ACC112 (cell line): Measurements from ENCODE around the gene E2F3.

Experiments used
- H2AFZ ChIP-seq: fragments of 200-600 bp; sonication (generic); one replicate; pipeline ENCODE4 v1.6.0; 2017; ENCODE audit warnings: antibody characterized with exemption, low read length; ENCODE audit not compliant: unreplicated experiment
- H3K27ac ChIP-seq: fragments of 200-600 bp; sonication (generic); 2 replicates; pipeline ENCODE4 v1.5.1; 2014; ENCODE audit warnings: low read depth, mild to moderate bottlenecking, antibody characterized with exemption, low read length, moderate library complexity
- H3K27me3 ChIP-seq: fragments of 200-600 bp; sonication (generic); 2 replicates; pipeline ENCODE4 v1.6.1; 2014; ENCODE audit warnings: mild to moderate bottlenecking, antibody characterized with exemption, low read length, moderate library complexity, mixed read lengths; ENCODE audit not compliant: insufficient read depth
- H3K36me3 ChIP-seq: fragments of 200-600 bp; sonication (generic); 2 replicates; pipeline ENCODE4 v1.6.1; 2016; ENCODE audit warnings: mild to moderate bottlenecking, antibody characterized with exemption, low read length, moderate library complexity, mixed read lengths; ENCODE audit not compliant: insufficient read depth
- H3K4me1 ChIP-seq: fragments of 200-600 bp; sonication (generic); one replicate; pipeline ENCODE4 v1.6.1; 2016; ENCODE audit warnings: low read length, mixed read lengths; ENCODE audit not compliant: insufficient read depth, unreplicated experiment, control insufficient read depth
- H3K4me3 ChIP-seq: fragments of 200-600 bp; sonication (generic); 2 replicates; pipeline ENCODE4 v1.5.1; 2014; ENCODE audit warnings: mild to moderate bottlenecking, low read depth, low read length
- H3K79me2 ChIP-seq: fragments of 200-600 bp; sonication (generic); one replicate; pipeline ENCODE4 v1.6.0; 2016; ENCODE audit warnings: low read length; ENCODE audit not compliant: control insufficient read depth, unreplicated experiment, insufficient read depth

The E2F3 gene

DNA sequence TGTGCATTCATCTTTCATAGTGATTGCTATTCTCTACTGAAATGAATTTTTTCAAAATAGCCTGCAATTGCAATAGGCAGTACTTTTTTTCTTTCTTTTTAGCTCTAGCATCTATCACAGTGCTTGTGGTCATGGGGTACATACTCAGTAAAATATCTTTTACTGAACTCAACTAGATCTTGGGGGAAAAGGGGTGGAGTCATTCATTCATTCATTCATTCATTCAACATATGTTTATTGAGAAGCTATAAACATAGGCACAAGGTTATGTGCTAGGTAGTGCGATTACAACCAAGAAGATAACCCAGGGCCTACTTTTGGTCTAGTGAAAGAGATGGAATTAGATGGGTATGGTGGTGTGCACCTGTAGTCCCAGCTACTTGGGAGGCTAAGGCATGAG is 131.2 kb downstream of the E2F3 start:
- Histone ChIP-seq H3K27ac (no peak overlapping the region), H3K27me3 (no peaks in the 10 kb centered on the region), H3K4me1 (peaks cover 8% of the 10 kb centered on the region), H3K4me3 (no peak overlapping the region), H2AFZ (no peak overlapping the region), H3K79me2 (peaks cover 22% of the 10 kb centered on the region), H3K36me3 (no peaks in the 10 kb centered on the region)

GRCh38 chr6:20533746-20534294 is 132.1 kb downstream of the E2F3 start:
- H3K4me1 ChIP-seq: peaks cover 8% of the 10 kb centered on the region
- H3K36me3 ChIP-seq: no peaks in the 10 kb centered on the region
- H2AFZ ChIP-seq: peak overlapping the region; percentile 95
- peak overlapping the region; percentile 73 for H3K27ac ChIP-seq
- H3K27me3 ChIP-seq: no peaks in the 10 kb centered on the region
- peaks cover 29% of the 10 kb centered on the region for H3K79me2 ChIP-seq
- H3K4me3 ChIP-seq: peak overlapping the region; percentile 87

GRCh38 chr6:20534295-20535262 is 132.9 kb downstream of the E2F3 start, which contains the start of gene CDKAL1:
CDKAL1 (plus strand) TSS chr6:20534457; CDS start chr6:20546351, 11,894 bp downstream.
- H3K36me3 ChIP-seq: no peaks in the 10 kb centered on the region
- H3K79me2 ChIP-seq: peaks cover 36% of the 10 kb centered on the region
- H3K27ac ChIP-seq: peak within 1 kb of the TSS; percentile 73
- peak within 1 kb of the TSS; percentile 95 for H2AFZ ChIP-seq
- peak within 1 kb of the TSS; percentile 87 for H3K4me3 ChIP-seq
- H3K27me3 ChIP-seq: no peaks in the 10 kb centered on the region
- peaks cover 8% of the 10 kb centered on the region for H3K4me1 ChIP-seq

DNA sequence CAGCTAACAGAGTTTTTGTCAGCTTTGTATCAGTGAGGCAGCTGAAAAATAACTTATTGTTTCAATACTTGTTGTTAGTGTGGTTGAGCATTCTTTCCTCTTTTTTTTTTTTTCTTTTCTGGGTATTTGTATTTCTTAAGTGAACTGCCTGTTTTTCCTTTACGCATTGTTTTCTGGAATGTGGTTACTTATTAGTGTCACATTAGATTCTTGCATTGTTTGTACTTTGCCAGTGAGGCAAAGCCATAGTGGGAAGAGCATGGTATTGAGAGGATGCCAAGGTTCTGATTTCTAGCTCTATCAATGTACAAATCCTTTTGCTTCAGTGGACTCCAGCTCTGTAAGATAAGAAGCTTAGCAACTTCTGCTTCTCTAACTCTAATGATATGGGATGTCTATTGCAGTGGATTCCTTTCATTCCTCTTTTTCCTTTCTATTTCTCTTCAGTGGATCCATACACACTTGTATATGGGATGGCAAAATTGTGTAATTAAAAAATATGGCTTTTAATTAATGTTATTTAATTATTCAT is 136.5 kb downstream of the E2F3 start:
- Histone ChIP-seq H3K27me3 (no peaks in the 10 kb centered on the region), H3K4me1 (peaks cover 30% of the 10 kb centered on the region), H3K36me3 (peaks cover 6% of the 10 kb centered on the region; the same call in 1 of the 2 replicates), H3K79me2 (peaks cover 51% of the 10 kb centered on the region), H3K27ac (no peak overlapping the region), H3K4me3 (no peak overlapping the region), H2AFZ (no peak overlapping the region)

DNA sequence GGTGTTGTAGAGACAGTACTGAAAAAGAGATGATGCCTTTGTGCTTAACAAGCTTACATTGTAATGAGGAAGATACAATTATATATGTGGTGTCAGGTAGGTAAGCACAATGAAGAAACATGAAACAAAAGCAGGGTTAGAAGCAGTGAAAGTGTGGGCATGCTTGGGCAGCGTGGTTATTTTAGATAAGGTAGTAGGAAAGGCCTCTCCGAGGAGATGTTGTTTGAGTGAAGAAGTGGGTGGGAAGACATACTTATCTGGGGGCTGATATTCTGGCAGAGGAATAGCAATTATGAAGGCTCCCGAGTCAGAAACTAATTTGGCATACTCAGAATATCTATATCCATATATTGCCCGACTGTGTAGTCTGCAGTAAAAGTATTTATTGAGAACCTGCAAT is 137.2 kb downstream of the E2F3 start:
- H3K4me3 ChIP-seq: no peak overlapping the region
- H2AFZ ChIP-seq: no peak overlapping the region
- H3K79me2 ChIP-seq: peaks cover 53% of the 10 kb centered on the region
- H3K4me1 ChIP-seq: peaks cover 33% of the 10 kb centered on the region
- peaks cover 6% of the 10 kb centered on the region; the same call in 1 of the 2 replicates for H3K36me3 ChIP-seq
- H3K27me3 ChIP-seq: no peaks in the 10 kb centered on the region
- H3K27ac ChIP-seq: no peak overlapping the region

DNA sequence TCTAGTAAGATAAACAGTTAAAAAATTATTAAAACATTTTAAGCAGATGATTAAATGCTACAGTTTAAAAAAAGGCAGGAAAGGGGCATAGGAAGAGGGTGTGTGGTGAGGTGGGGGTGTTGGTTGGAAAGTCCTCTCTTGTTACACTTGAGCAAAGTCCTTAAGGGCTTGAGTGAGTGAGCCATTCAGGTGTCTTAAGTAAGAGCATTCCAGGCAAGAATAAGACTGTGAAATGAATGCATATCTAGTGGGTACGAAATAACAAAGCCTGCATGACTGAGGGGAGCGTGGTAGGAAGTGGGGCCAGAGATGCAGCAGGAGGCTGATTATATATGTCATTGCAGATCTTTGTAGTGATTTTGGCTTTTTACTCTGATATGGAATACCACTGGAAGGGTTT is 137.7 kb downstream of the E2F3 start:
- Histone ChIP-seq H3K27me3 (no peaks in the 10 kb centered on the region), H3K4me1 (peaks cover 33% of the 10 kb centered on the region), H3K27ac (no peak overlapping the region), H3K79me2 (peaks cover 55% of the 10 kb centered on the region), H3K4me3 (no peak overlapping the region), H3K36me3 (peaks cover 6% of the 10 kb centered on the region; the same call in 1 of the 2 replicates), H2AFZ (no peak overlapping the region)

DNA sequence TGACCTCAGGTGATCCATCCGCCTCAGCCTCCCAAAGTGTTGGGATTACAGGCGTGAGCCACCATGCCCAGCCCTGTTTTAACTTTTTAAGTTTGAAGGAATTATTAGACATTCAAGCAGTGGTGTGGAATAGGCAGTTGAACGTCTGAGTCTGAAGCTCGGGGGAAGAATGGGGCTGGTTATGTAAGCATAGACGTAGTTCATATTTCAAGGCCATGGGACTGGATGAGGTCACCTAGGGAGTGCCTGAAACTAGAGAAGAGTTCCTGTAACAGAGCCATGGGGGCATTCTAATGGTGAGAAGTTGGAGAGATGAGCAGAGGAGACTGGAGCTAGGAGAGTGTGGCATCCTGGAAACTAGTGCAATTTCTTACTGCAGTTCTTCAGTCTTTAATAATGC is 139.0 kb downstream of the E2F3 start:
- no peak overlapping the region for H2AFZ ChIP-seq
- peaks cover 6% of the 10 kb centered on the region; the same call in 1 of the 2 replicates for H3K36me3 ChIP-seq
- peaks cover 47% of the 10 kb centered on the region for H3K79me2 ChIP-seq

GRCh38 chr6:20541382-20541781 is 139.7 kb downstream of the E2F3 start:
- Histone ChIP-seq H3K36me3 (peaks cover 12% of the 10 kb centered on the region), H3K27me3 (no peaks in the 10 kb centered on the region), H3K4me1 (peaks cover 25% of the 10 kb centered on the region), H3K79me2 (peaks cover 41% of the 10 kb centered on the region), H3K27ac (no peak overlapping the region), H2AFZ (no peak overlapping the region), H3K4me3 (no peak overlapping the region)

More for the DNA sequence above, 139.0 kb downstream of the E2F3 start:
- H3K27ac ChIP-seq: no peak overlapping the region
- H3K4me1 ChIP-seq: peaks cover 28% of the 10 kb centered on the region
- H3K4me3 ChIP-seq: no peak overlapping the region
- H3K27me3 ChIP-seq: no peaks in the 10 kb centered on the region

- peaks cover 37% of the 10 kb centered on the region for H3K79me2 ChIP-seq
- peaks cover 18% of the 10 kb centered on the region for H3K36me3 ChIP-seq
- H2AFZ ChIP-seq: peak overlapping the region; percentile 29
- H3K27ac ChIP-seq: peak overlapping the region; percentile 75
- peak overlapping the region; percentile 22; the same call in 1 of the 2 replicates for H3K4me3 ChIP-seq
- H3K4me1 ChIP-seq: peaks cover 25% of the 10 kb centered on the region
- H3K27me3 ChIP-seq: no peaks in the 10 kb centered on the region
Observed at GRCh38 chr6:20542927-20543602, 141.4 kb downstream of the E2F3 start.
